Gastrocnemius medialis (tissue), 4 donors: ENCODE data around the gene SMARCD1.

Source experiments
- CTCF ChIP-seq, 5 experiments: fragments of 450-650 bp in 3 of 5; fragments of 200-600 bp in 2 of 5; sonication (generic) in 2 of 5; IDR thresholded peaks in 4 of 5; conservative IDR thresholded peaks in 1 of 5; 1 replicate in 4 of 5; 2 replicates in 1 of 5; pipeline ENCODE4 v1.5.1; 2016 to 2019; ENCODE audit warnings: antibody characterized with exemption in 5 of 5, mild to moderate bottlenecking in 3 of 5, moderate library complexity in 3 of 5
- POLR2A ChIP-seq, 2 donors: fragments of 450-650 bp; IDR thresholded peaks; one replicate each; pipeline ENCODE4 v1.6.1; 2017; ENCODE audit warnings: antibody characterized with exemption in 2 of 2, mild to moderate bottlenecking in 2 of 2, moderate library complexity in 2 of 2

- TF ChIP-seq CTCF (IDR thresholded peaks at IDR 0.05 in 4 of 5, conservative IDR thresholded peaks at IDR 0.05 in 1 of 5) = no peak
- TF ChIP-seq POLR2A (IDR thresholded peaks at IDR 0.05) = no peak
These were observed 22.5 kb downstream of the SMARCD1 start for GRCh38 chr12:50107416-50108268.
